Mesendoderm (in vitro differentiated cells): ENCODE measurements around the gene LRRTM2.

Experiments
- DNase-seq: peaks from one replicate; pipeline ENCODE4 v3.0.0; 2013
- H2AK5ac ChIP-seq: 2 replicates; pipeline ENCODE4 v1.6.1; 2013; ENCODE audit warnings: low read length, inconsistent platforms
- H2BK120ac ChIP-seq: 2 replicates; pipeline ENCODE4 v1.6.1; 2013; ENCODE audit warnings: low read depth, mild to moderate bottlenecking, low read length, moderate library complexity, mixed read lengths
- H2BK15ac ChIP-seq: replicated peaks from 2 replicates; pipeline ENCODE4 v1.6.1; 2013; ENCODE audit warnings: low read depth, mild to moderate bottlenecking, moderate library complexity
- H2BK5ac ChIP-seq: 2 replicates; pipeline ENCODE4 v1.6.1; 2013; ENCODE audit warnings: low read length, inconsistent platforms
- H3K18ac ChIP-seq: 2 replicates; pipeline ENCODE4 v1.6.1; 2013; ENCODE audit warnings: mild to moderate bottlenecking, low read length, mixed read lengths
- H3K23ac ChIP-seq: one replicate; pipeline ENCODE4 v1.6.1; 2013; ENCODE audit warnings: low read length
- H3K27ac ChIP-seq: 2 replicates; pipeline ENCODE4 v1.5.1; 2013; ENCODE audit warnings: low read depth, mild to moderate bottlenecking, inconsistent platforms, low read length, moderate library complexity
- H3K27me3 ChIP-seq: 2 replicates; pipeline ENCODE4 v1.6.1; 2013; ENCODE audit warnings: low read length, control low read depth, mild to moderate bottlenecking, inconsistent platforms; ENCODE audit not compliant: insufficient read depth, poor library complexity
- H3K36me3 ChIP-seq: 2 replicates; pipeline ENCODE4 v1.6.1; 2013; ENCODE audit warnings: low read length, inconsistent platforms; ENCODE audit not compliant: control insufficient read depth, insufficient read depth
- H3K4ac ChIP-seq: one replicate; pipeline ENCODE4 v1.6.1; 2013; ENCODE audit warnings: low read depth, mild to moderate bottlenecking, low read length, moderate library complexity
- H3K4me1 ChIP-seq: 2 replicates; pipeline ENCODE4 v1.6.1; 2013; ENCODE audit warnings: low read depth, low read length, inconsistent platforms; ENCODE audit not compliant: control insufficient read depth
- H3K4me2 ChIP-seq: 2 replicates; pipeline ENCODE4 v1.6.1; 2013; ENCODE audit warnings: low read length
- H3K4me3 ChIP-seq: 2 replicates; pipeline ENCODE4 v1.5.1; 2013; ENCODE audit warnings: mild to moderate bottlenecking, low read length
- H3K56ac ChIP-seq: one replicate; pipeline ENCODE4 v1.6.1; 2013; ENCODE audit warnings: low read length
- H3K79me1 ChIP-seq: 2 replicates; pipeline ENCODE4 v1.6.1; 2013; ENCODE audit warnings: low read length, inconsistent platforms
- H3K79me2 ChIP-seq: 2 replicates; pipeline ENCODE4 v1.6.1; 2013; ENCODE audit warnings: mild to moderate bottlenecking, low read length; ENCODE audit not compliant: control insufficient read depth, insufficient read depth
- H3K9ac ChIP-seq: 2 replicates; pipeline ENCODE4 v1.6.1; 2013; ENCODE audit warnings: low read length, inconsistent platforms
- H4K5ac ChIP-seq: one replicate; pipeline ENCODE4 v1.6.1; 2013; ENCODE audit warnings: low read length
- H4K8ac ChIP-seq: one replicate; pipeline ENCODE4 v1.6.1; 2013; ENCODE audit warnings: low read depth, mild to moderate bottlenecking, control low read depth, low read length, moderate library complexity
- WGBS: extraction: QIAGEN DNeasy Blood & Tissue Kit; methylation state at CpG from one replicate; pipeline ENCODE4 v1.1.7; 2013; ENCODE audit warnings: low lambda C conversion rate, missing lambda C conversion rate; ENCODE audit not compliant: insufficient coverage; ENCODE audit errors: extremely low coverage; 5-methylcytosine and 5-hydroxymethylcytosine counted together

LRRTM2 gene

GRCh38 chr5:138873466-138874221 lies 1.5 kb downstream of the LRRTM2 start:
- Histone ChIP-seq H3K23ac (no peak overlapping the region), H3K27ac (no peak overlapping the region), H3K36me3 (no peaks in the 10 kb centered on the region), H2AK5ac (no peak overlapping the region), H4K8ac (no peak overlapping the region), H3K79me2 (peaks cover 24% of the 10 kb centered on the region), H4K5ac (no peak overlapping the region), H2BK5ac (no peak overlapping the region), H2BK15ac (no peak overlapping the region), H3K18ac (no peak overlapping the region), H3K4me3 (no peak overlapping the region), H3K56ac (no peak overlapping the region), H3K4me2 (no peak overlapping the region), H3K79me1 (peaks cover 16% of the 10 kb centered on the region), H3K9ac (no peak overlapping the region), H2BK120ac (no peak overlapping the region), H3K4me1 (peaks cover 2% of the 10 kb centered on the region), H3K4ac (no peak overlapping the region), H3K27me3 (no peaks in the 10 kb centered on the region)
- no peak for DNase-seq
- WGBS, result no CpG with 5 or more reads among the region's 17 CpGs

GRCh38 chr5:138872841-138873465 lies 2.2 kb downstream of the LRRTM2 start:
- Histone ChIP-seq H4K8ac (no peak overlapping the region), H3K36me3 (no peaks in the 10 kb centered on the region), H2BK15ac (no peak overlapping the region), H3K23ac (no peak overlapping the region), H3K79me1 (peaks cover 16% of the 10 kb centered on the region), H3K9ac (no peak overlapping the region), H4K5ac (no peak overlapping the region), H3K79me2 (peaks cover 25% of the 10 kb centered on the region), H3K4ac (no peak overlapping the region), H2AK5ac (no peak overlapping the region), H3K56ac (no peak overlapping the region), H2BK5ac (no peak overlapping the region), H3K4me3 (no peak overlapping the region), H3K27me3 (no peaks in the 10 kb centered on the region), H3K4me1 (peaks cover 2% of the 10 kb centered on the region), H3K27ac (no peak overlapping the region), H3K4me2 (no peak overlapping the region), H3K18ac (no peak overlapping the region), H2BK120ac (no peak overlapping the region)
- no peak for DNase-seq
- WGBS, result no CpG with 5 or more reads among the region's 6 CpGs

DNA sequence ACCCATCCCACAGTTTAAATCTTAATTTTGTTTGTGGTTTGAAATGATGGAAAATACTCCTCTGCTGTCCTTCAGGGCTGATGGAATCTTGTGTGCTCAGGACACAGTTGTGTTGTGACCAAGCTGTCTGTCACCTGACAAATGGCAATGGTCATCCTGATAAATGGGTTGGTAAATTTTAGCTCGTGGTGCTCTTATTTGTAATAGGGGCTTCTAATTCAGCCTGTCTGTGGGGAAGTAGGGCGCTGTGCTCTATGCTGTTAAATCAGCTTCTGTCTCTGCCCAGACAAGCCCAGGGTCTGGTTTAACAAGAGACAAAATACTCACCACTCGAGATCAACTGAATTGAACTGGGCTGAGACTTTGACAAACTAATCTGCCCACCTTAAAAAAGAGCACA lies 4.5 kb downstream of the LRRTM2 start:
- Histone ChIP-seq H3K79me2 (peaks cover 22% of the 10 kb centered on the region), H3K79me1 (peaks cover 16% of the 10 kb centered on the region), H2AK5ac (no peak overlapping the region), H3K4me3 (no peak overlapping the region), H3K4me2 (no peak overlapping the region), H3K27ac (no peak overlapping the region), H3K4me1 (peaks cover 2% of the 10 kb centered on the region), H3K36me3 (no peaks in the 10 kb centered on the region), H4K5ac (no peak overlapping the region), H3K18ac (peak overlapping the region; percentile 60), H2BK15ac (no peak overlapping the region), H3K56ac (no peak overlapping the region), H2BK5ac (no peak overlapping the region), H3K4ac (no peak overlapping the region), H4K8ac (peak overlapping the region; percentile 56), H3K23ac (no peak overlapping the region), H3K9ac (no peak overlapping the region), H3K27me3 (no peaks in the 10 kb centered on the region), H2BK120ac (no peak overlapping the region)
- DNase-seq, result peak; percentile 55
- WGBS, result no CpG with 5 or more reads among the region's 3 CpGs

GRCh38 chr5:138869763-138870500 lies 5.2 kb downstream of the LRRTM2 start:
- H2BK5ac ChIP-seq, result no peak overlapping the region
- H3K4ac ChIP-seq, result no peak overlapping the region
- no peaks in the 10 kb centered on the region for H3K27me3 ChIP-seq
- no peak overlapping the region for H2BK15ac ChIP-seq
- no peak overlapping the region for H2AK5ac ChIP-seq
- no peak overlapping the region for H4K5ac ChIP-seq
- no peak overlapping the region for H3K23ac ChIP-seq
- H3K79me2 ChIP-seq, result peaks cover 20% of the 10 kb centered on the region
- no peak overlapping the region for H3K56ac ChIP-seq
- H3K4me3 ChIP-seq, result no peak overlapping the region
- no peak for DNase-seq
- no peak overlapping the region for H3K27ac ChIP-seq
- H3K79me1 ChIP-seq, result peaks cover 16% of the 10 kb centered on the region
- no peaks in the 10 kb centered on the region for H3K36me3 ChIP-seq
- peak overlapping the region; percentile 56 for H4K8ac ChIP-seq
- WGBS, result no CpG with 5 or more reads among the region's 5 CpGs
- peak overlapping the region; percentile 60 for H3K18ac ChIP-seq
- H3K9ac ChIP-seq, result no peak overlapping the region
- no peak overlapping the region for H3K4me2 ChIP-seq
- no peak overlapping the region for H2BK120ac ChIP-seq
- H3K4me1 ChIP-seq, result no peaks in the 10 kb centered on the region

GRCh38 chr5:138869038-138869437 lies 6.1 kb downstream of the LRRTM2 start:
- no peak overlapping the region for H3K4ac ChIP-seq
- no peak overlapping the region for H4K5ac ChIP-seq
- H3K56ac ChIP-seq, result no peak overlapping the region
- H2BK5ac ChIP-seq, result no peak overlapping the region
- no peak overlapping the region for H2AK5ac ChIP-seq
- peaks cover 14% of the 10 kb centered on the region for H3K79me1 ChIP-seq
- no peak overlapping the region for H3K9ac ChIP-seq
- no peak overlapping the region for H3K4me3 ChIP-seq
- no peak overlapping the region for H4K8ac ChIP-seq
- no peak overlapping the region for H3K4me2 ChIP-seq
- no peak overlapping the region for H3K27ac ChIP-seq
- no CpG with 5 or more reads among the region's 1 CpG for WGBS
- H3K27me3 ChIP-seq, result no peaks in the 10 kb centered on the region
- H3K23ac ChIP-seq, result no peak overlapping the region
- H3K79me2 ChIP-seq, result peaks cover 18% of the 10 kb centered on the region
- H3K36me3 ChIP-seq, result no peaks in the 10 kb centered on the region
- no peak overlapping the region for H2BK15ac ChIP-seq
- H3K4me1 ChIP-seq, result no peaks in the 10 kb centered on the region
- H3K18ac ChIP-seq, result no peak overlapping the region
- no peak overlapping the region for H2BK120ac ChIP-seq
- no peak for DNase-seq
